HG03378 (cell line): ENCODE data around the gene FAM53C.
"Not testable (repeated sequence)": the region's sequence is repeated elsewhere in the genome, so short reads cannot be mapped to it uniquely, and the experiment has no call there.

Experiments
- ATAC-seq: cut with Tn5 transposase; IDR thresholded peaks from one replicate; pipeline ENCODE4 v1.9.1; 2021; ENCODE audit warnings: mild to moderate bottlenecking, moderate library complexity; ENCODE audit not compliant: unreplicated experiment

FAM53C gene

GRCh38 chr5:138389332-138389731 is 51.3 kb downstream of the FAM53C start:
- no peak for ATAC-seq

- not testable (repeated sequence) for ATAC-seq
These were observed 51.8 kb downstream of the FAM53C start for GRCh38 chr5:138389911-138390310.

- ATAC-seq = no peak
These were observed 53.9 kb downstream of the FAM53C start for GRCh38 chr5:138391859-138392386.
